ENCODE data around the gene MAN1C1. TPM values are rescaled to one million over a fixed set of nuclear protein-coding genes. Genes with fewer than 3 reads are reported as not detected.

Gene MAN1C1
- total RNA-seq, 4 donors from 2014 or later: 5.0 to 31.1 (median 7.9) TPM

DNA sequence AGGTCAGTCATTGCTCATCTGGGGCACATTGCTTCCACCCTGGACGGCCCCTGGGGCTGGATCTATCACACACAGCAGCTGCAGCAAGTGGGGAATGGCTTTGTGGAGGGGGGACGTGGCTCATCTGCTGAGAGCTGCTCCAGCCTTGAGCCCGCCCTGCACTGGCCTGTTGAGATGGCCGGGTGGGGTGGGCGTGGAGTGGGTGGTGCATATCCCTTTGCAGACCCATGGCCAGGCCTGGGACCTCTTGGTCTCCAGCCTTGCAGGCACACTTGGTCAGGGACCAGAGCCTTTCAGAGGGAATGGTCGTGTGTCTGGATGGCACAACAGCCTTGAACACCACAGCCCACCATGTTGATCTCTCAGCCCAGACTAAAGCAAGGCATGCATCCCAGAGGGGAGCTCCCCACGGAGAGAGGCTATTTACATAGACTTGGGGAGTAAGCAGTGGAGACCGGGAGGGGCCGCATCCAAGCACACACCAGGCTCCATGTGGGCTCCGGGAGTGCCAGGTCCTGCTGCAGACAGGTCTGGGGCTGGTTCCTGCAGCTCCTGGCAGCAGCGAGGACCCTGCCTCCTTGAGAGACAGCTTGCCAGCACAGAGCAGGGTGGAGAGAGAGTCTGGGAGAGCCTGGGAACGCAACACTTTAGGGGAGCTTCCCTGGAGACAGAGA, 130.6 kb downstream of the MAN1C1 start:
- H3K9me3 ChIP-seq: no peaks in the 10 kb centered on the region
- intact Hi-C loops (cut with DNase I; ENCODE audit: low total_unique reads): loop anchor here (10.0 kb wide), 1 partner anchor 132 kb away; the partner anchor contains the start of gene MAN1C1
- H3K4me1 ChIP-seq: peaks cover 12 to 23% of the 10 kb centered on the region in 2 donors
- no peak overlapping the region for H3K4me3 ChIP-seq
- no peak for TF ChIP-seq POLR2A (IDR thresholded peaks at IDR 0.05)
- TF ChIP-seq, protein P1, sequence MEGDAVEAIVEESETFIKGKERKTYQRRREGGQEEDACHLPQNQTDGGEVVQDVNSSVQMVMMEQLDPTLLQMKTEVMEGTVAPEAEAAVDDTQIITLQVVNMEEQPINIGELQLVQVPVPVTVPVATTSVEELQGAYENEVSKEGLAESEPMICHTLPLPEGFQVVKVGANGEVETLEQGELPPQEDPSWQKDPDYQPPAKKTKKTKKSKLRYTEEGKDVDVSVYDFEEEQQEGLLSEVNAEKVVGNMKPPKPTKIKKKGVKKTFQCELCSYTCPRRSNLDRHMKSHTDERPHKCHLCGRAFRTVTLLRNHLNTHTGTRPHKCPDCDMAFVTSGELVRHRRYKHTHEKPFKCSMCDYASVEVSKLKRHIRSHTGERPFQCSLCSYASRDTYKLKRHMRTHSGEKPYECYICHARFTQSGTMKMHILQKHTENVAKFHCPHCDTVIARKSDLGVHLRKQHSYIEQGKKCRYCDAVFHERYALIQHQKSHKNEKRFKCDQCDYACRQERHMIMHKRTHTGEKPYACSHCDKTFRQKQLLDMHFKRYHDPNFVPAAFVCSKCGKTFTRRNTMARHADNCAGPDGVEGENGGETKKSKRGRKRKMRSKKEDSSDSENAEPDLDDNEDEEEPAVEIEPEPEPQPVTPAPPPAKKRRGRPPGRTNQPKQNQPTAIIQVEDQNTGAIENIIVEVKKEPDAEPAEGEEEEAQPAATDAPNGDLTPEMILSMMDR (IDR thresholded peaks at IDR 0.05): no peak
- H3K36me3 ChIP-seq: no peaks in the 10 kb centered on the region
- DNase-seq: no peak
- no peaks in the 10 kb centered on the region for H3K27me3 ChIP-seq
- H3K27ac ChIP-seq: no peak overlapping the region

DNA sequence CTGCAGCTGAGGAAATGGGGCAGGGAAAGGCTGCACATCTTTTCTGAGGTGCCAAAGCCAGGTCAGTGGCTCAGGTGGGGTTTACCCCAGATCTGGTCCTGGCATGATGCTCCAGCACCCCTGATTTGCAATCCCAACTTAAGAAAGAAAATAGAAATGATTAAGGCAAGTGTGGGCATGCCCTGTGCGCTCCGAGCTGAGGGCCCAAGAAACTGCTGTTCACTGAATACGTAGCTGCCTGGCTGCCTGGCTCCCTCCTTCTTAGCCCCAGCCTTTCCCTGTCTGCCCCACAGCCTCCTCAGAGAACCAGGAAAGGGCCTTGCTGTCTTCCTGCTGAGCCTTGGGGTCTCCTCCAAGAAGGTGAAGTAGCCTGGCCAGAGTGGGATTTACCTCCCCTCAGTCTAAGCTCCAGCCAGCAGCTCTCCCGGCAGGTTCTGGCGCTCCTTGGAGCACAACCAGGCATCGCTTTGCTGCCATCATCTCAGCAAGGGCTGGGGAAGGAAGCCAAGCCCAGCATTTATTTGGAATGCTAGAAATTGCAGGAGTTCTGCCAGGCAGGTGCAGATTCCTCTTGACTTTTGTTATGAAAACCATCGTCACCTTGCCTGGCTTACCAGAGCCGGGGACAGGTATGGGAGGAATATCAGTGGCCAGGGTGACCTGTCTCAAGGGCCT, 132.1 kb downstream of the MAN1C1 start:
- H3K4me3 ChIP-seq: no peak overlapping the region
- H3K27me3 ChIP-seq: no peaks in the 10 kb centered on the region
- no peak for DNase-seq
- no peak overlapping the region for H3K27ac ChIP-seq
- H3K9me3 ChIP-seq: no peaks in the 10 kb centered on the region
- H3K4me1 ChIP-seq: peaks cover 11 to 12% of the 10 kb centered on the region in 2 donors
- intact Hi-C loops (cut with DNase I; ENCODE audit: low total_unique reads): loop anchor here (10.0 kb wide), 1 partner anchor 134 kb away; the partner anchor contains the start of gene MAN1C1
- TF ChIP-seq, protein P1 (IDR thresholded peaks at IDR 0.05): no peak
- no peak for TF ChIP-seq POLR2A (IDR thresholded peaks at IDR 0.05)
- H3K36me3 ChIP-seq: no peaks in the 10 kb centered on the region

- intact Hi-C loops (cut with DNase I; ENCODE audit: low total_unique reads): no loop called here
- H3K27ac ChIP-seq: no peak overlapping the region
- H3K9me3 ChIP-seq: no peaks in the 10 kb centered on the region
- TF ChIP-seq, protein P1 (IDR thresholded peaks at IDR 0.05): no peak
- TF ChIP-seq POLR2A (IDR thresholded peaks at IDR 0.05): no peak
- no peak overlapping the region for H3K4me3 ChIP-seq
- no peaks in the 10 kb centered on the region for H3K4me1 ChIP-seq
- no peaks in the 10 kb centered on the region for H3K27me3 ChIP-seq
- DNase-seq: no peak
- no peaks in the 10 kb centered on the region for H3K36me3 ChIP-seq
These were observed 134.5 kb downstream of the MAN1C1 start for GRCh38 chr1:25750923-25751605.

DNA sequence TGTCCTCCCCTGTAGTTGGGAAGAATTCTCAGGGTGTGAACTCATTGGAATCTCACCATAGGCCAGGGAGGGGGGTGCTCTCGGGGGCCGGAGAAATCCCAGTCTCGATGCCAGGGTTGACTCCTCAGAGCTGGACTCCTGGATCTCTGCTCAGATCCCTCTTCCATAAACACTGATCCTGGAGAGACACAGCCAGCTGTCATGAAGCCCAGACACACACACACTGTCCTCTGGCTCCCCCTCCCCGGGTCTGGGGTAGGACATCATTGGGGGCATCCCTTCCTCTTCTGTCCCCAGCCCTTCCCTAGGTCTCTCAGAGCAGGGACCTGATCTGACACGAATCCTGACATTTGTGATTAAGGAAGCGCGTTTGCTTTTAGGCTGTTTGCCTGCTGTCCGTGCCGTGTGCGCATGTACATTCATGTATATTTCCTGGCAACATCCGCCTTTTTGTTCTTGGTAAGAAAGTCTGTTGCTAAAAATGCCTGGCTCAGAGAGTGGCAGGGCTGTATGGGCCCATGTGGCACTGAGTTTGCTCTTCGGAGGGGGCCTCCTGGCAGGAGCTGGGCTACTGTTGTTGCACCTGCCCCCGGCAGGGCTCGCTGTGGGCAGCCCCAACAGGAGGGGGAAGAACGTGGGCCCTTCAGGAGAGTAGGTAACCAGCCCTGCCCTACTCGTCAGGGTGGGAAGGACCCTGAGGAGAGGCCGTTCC, 138.0 kb downstream of the MAN1C1 start:
- no peak overlapping the region for H3K27ac ChIP-seq

More for the DNA sequence above, 138.0 kb downstream of the MAN1C1 start:
- no peaks in the 10 kb centered on the region for H3K27me3 ChIP-seq
- H3K36me3 ChIP-seq: no peaks in the 10 kb centered on the region
- H3K9me3 ChIP-seq: no peaks in the 10 kb centered on the region
- no peak overlapping the region for H3K4me3 ChIP-seq
- intact Hi-C loops (cut with DNase I; ENCODE audit: low total_unique reads): no loop called here
- no peak for DNase-seq
- H3K4me1 ChIP-seq: no peaks in the 10 kb centered on the region
- TF ChIP-seq, protein P1 (IDR thresholded peaks at IDR 0.05): no peak
- no peak for TF ChIP-seq POLR2A (IDR thresholded peaks at IDR 0.05)

All from uterus (tissue), 4 donors.